SU-DHL-6 (cell line): ENCODE results near the gene H2BK1.

ENCODE experiments used
- CTCF ChIP-seq: fragments of 200-600 bp; sonication (generic); IDR thresholded peaks from one replicate; pipeline ENCODE4 v1.5.1; 2017; ENCODE audit warnings: antibody characterized with exemption, mild to moderate bottlenecking, low read length, moderate library complexity; ENCODE audit not compliant: insufficient read depth, poor library complexity, severe bottlenecking
- EZH2phosphoT487 ChIP-seq: fragments of 200-600 bp; sonication (generic), shearing (Covaris generic); conservative IDR thresholded peaks from 2 replicates; pipeline ENCODE4 v1.6.1; 2018; ENCODE audit warnings: mild to moderate bottlenecking, antibody characterized with exemption, low read length, moderate library complexity, mixed read lengths

- TF ChIP-seq CTCF: no peak
- no peak for TF ChIP-seq EZH2phosphoT487
Observed at GRCh38 chr7:151210087-151210854, at the start of gene H2BK1.
